Urinary bladder (tissue), 4 donors: Measurements from ENCODE around the gene CAPN12. TPM values are rescaled to one million over a fixed set of nuclear protein-coding genes. Genes with fewer than 3 reads are reported as not detected.

Source experiments
- DNase-seq: peaks from one replicate; pipeline ENCODE4 v3.0.0-alpha.2; 2015; ENCODE audit errors: extremely low spot score
- H3K27ac ChIP-seq: one replicate; pipeline ENCODE4 v1.5.1; 2013; ENCODE audit warnings: low read depth, mild to moderate bottlenecking, moderate library complexity
- H3K36me3 ChIP-seq: one replicate; pipeline ENCODE4 v1.6.1; 2013; ENCODE audit warnings: mild to moderate bottlenecking, moderate library complexity; ENCODE audit not compliant: insufficient read depth
- H3K4me1 ChIP-seq: one replicate; pipeline ENCODE4 v1.6.1; 2013; ENCODE audit warnings: mild to moderate bottlenecking, moderate library complexity; ENCODE audit not compliant: insufficient read depth
- H3K4me3 ChIP-seq: one replicate; pipeline ENCODE4 v1.5.1; 2013; ENCODE audit warnings: low read depth, low read length
- WGBS: extraction: QIAGEN DNeasy Blood & Tissue Kit; methylation state at CpG from one replicate; pipeline ENCODE4 v1.1.7; 2013; 5-methylcytosine and 5-hydroxymethylcytosine counted together
- polyA plus RNA-seq: library from polyadenylated mRNA; stranded (reverse); fragments of 200-250 nt; gene quantifications from one replicate; pipeline ENCODE4 v1.2.3, GENCODE V29; 2013
- total RNA-seq: library from RNA; depleted of rRNA; stranded (reverse); fragments of >200 nt; gene quantifications from one replicate; pipeline ENCODE4 v1.2.3, GENCODE V29; 2014
- donor health status: healthy with polysubstance abuse.
- donor health status: healthy.

The CAPN12 gene
- total and polyA plus RNA-seq, 2 donors: 1.4 to 3.2 TPM

GRCh38 chr19:38712161-38712748 is 32.0 kb downstream of the CAPN12 start:
- WGBS: 84% methylated on average over 15 of the region's 15 CpGs
- no peak for DNase-seq
- H3K4me3 ChIP-seq: no peak overlapping the region
- peaks cover 1% of the 10 kb centered on the region for H3K36me3 ChIP-seq
- no peaks in the 10 kb centered on the region for H3K4me1 ChIP-seq
- H3K27ac ChIP-seq: no peak overlapping the region

DNA sequence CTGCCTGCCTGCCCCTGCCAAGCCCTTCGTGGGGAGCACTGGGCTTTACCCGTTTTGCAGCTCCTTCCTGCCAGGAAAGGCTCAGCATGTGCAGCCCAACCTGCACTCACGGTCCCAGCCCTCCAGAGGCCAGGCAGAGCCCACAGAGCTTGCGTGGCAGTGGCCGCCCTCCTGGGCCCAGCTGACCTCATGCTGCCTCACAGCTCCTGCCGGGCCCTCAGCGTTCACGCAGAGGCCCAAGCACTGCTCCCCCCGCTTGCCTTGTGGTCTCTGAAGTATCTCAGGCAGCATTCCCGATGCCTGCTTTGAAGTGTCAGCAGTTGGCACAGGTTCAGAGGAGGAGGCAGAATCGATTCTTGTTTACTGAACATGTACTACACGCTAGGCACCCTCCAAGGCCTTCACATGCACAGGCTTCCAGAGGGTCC is 32.5 kb downstream of the CAPN12 start:
- no peak for DNase-seq
- Histone ChIP-seq H3K4me1 (no peaks in the 10 kb centered on the region), H3K36me3 (no peaks in the 10 kb centered on the region), H3K4me3 (no peak overlapping the region), H3K27ac (peak overlapping the region; percentile 40)
- 32% methylated on average over 12 of the region's 12 CpGs for WGBS

DNA sequence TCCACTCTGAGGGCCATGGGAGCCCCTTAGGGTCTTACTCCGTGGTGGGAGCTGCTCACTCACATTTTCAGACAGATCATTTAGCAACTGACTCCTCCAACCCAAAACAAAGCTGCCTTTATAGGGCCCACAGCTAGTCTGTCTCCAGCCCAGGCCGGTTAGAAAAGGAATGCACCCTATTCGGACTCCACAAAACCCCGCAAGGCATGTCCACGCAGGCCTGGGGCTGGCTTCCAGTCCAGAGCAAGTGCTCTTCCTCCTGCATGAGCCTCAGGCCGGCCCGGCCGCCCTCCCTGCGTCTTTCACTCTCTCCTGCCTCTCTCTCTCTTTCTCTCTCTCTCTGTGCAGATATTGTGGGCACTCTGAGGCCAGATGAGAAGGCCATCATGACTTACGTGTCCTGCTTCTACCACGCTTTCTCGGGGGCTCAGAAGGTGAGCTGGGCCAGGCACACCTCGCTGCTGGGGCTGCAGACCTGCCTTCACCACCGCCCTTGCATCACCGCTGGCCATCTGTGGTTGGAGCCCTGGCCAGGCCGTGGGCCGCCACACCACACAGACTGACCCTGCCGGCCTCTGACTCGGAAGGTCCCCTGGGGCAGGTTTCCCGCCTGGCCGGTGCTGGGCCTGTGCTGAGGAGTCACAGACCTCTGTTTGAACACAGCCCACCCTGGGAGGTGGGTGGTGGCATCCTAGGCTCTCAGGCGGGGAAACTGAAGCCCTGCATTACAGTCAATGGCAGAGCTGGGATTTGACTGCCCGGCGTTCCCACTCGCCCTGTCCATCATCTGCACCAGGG is 33.1 kb downstream of the CAPN12 start:
- WGBS: 66% methylated on average over 25 of the region's 25 CpGs
- Histone ChIP-seq H3K4me1 (no peaks in the 10 kb centered on the region), H3K27ac (peak overlapping the region; percentile 40), H3K4me3 (no peak overlapping the region), H3K36me3 (no peaks in the 10 kb centered on the region)
- DNase-seq: no peak

GRCh38 chr19:38710416-38710702 is 33.9 kb downstream of the CAPN12 start:
- H3K4me1 ChIP-seq: no peaks in the 10 kb centered on the region
- no peaks in the 10 kb centered on the region for H3K36me3 ChIP-seq
- no peak overlapping the region for H3K27ac ChIP-seq
- H3K4me3 ChIP-seq: no peak overlapping the region
- DNase-seq: no peak
- WGBS: 81% methylated on average over 2 of the region's 2 CpGs

DNA sequence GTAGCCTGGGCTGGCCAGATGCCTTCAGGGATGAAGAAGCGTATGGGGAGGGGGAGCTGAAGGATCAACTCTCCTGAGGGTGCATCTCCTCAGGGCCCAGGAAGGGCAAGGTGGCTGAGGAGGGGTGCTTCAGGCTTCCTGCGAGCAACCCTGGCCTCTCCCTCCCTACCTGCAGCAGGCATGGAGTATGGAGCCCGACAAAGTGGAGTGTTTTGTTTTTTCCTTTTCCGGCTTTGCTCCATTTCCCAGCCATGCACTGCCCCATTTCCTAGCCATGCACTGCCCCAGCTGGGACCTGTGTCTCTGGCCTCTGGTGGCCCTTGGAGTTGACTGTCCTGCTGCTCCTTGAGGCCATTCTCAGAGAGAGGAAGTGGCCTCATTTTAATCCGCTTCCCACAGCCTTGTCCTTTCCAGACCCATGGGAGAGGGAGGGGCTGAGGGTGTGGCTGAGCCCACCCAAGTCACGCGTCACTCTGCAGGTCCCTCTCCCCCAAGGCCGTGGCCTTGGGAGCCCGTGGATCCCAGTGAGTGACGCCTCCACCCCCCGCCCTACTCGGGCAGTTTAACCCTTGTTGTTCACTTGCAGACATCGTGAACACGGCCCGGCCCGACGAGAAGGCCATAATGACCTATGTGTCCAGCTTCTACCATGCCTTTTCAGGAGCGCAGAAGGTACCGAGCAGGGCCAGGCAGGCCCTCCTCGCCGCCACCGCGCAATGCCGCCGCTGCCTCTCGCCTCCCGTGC is 34.4 kb downstream of the CAPN12 start:
- Histone ChIP-seq H3K36me3 (no peaks in the 10 kb centered on the region), H3K27ac (no peak overlapping the region), H3K4me1 (no peaks in the 10 kb centered on the region), H3K4me3 (no peak overlapping the region)
- 75% methylated on average over 27 of the region's 27 CpGs for WGBS
- no peak for DNase-seq

GRCh38 chr19:38709119-38709518 is 35.2 kb downstream of the CAPN12 start:
- 88% methylated on average over 10 of the region's 10 CpGs for WGBS
- Histone ChIP-seq H3K4me1 (no peaks in the 10 kb centered on the region), H3K27ac (no peak overlapping the region), H3K4me3 (no peak overlapping the region), H3K36me3 (no peaks in the 10 kb centered on the region)
- no peak for DNase-seq

DNA sequence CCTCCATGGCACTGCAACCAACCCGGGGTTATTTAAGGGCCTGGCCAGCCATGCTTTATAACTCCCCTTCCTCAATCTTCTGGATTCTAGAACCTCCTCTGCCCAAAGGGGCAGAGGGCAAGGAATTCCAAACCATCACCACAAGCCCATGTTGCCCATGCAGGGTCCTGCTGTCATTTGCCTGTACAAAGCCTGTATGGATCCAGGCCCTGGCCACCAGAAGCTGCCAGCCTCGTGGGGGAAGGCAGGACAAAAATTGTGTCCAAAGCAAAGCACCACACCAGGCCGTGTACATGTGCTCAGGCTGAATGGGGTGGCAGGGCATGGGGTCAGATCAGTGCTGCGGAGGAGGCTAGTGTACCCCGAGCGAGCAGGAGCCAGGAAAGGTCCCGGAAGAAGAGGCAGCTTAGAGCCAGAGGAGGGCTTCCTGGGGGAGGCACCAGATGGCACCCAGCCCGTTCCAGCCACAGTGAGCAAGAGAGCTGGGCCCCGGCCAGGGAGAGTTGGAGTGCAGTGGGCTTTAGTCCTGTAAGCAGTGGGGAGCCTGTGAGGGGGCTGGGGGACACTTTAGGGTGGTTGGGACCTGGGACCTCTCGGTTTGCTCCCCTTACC is 35.8 kb downstream of the CAPN12 start:
- DNase-seq: no peak
- H3K36me3 ChIP-seq: no peaks in the 10 kb centered on the region
- H3K4me3 ChIP-seq: no peak overlapping the region
- 84% methylated on average over 10 of the region's 10 CpGs for WGBS
- no peaks in the 10 kb centered on the region for H3K4me1 ChIP-seq
- no peak overlapping the region for H3K27ac ChIP-seq

- WGBS: 59% methylated on average over 10 of the region's 10 CpGs
- H3K4me1 ChIP-seq: no peaks in the 10 kb centered on the region
- no peaks in the 10 kb centered on the region for H3K36me3 ChIP-seq
These were observed 36.7 kb downstream of the CAPN12 start for GRCh38 chr19:38707512-38708114.

DNA sequence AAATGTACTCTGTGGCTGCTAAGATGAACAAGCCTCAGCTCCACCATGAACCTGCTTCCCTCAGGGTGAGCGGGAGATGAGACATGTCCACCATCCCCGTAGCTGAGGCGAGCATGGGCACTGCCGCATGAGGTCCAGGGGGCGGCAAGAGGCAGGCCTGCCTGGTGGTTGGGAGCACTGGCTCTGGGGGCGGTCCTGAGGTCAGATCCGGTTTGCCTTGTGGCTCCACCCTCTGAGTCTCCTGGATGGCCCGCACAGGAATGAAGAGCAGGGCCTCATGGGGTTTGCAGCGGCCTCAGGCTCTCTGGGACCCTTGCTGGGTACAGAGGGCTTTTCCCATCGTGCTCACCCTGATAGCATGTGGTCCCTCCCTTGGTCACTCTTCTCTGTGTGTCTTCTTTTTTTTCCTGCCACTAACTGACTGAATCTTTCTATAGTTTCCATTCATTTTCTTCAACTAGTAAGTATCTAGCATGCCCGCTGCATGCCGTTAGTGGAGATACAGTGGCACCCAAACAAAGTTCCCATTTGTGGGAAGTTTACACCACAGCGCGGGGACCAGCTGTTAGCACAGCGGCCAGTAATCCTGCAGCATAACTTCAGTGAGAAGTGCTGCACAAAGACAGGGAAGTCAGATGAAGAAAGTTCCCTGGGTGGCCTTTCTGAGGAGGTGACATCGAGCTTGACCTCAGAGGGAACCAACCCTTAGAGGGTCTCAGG is 37.3 kb downstream of the CAPN12 start:
- 73% methylated on average over 16 of the region's 16 CpGs for WGBS
- Histone ChIP-seq H3K36me3 (no peaks in the 10 kb centered on the region), H3K4me3 (no peak overlapping the region), H3K27ac (no peak overlapping the region), H3K4me1 (no peaks in the 10 kb centered on the region)
- DNase-seq: no peak

More at GRCh38 chr19:38707512-38708114, 36.7 kb downstream of the CAPN12 start:
- no peak for DNase-seq
- Histone ChIP-seq H3K4me3 (no peak overlapping the region), H3K27ac (no peak overlapping the region)

- H3K4me1 ChIP-seq: no peaks in the 10 kb centered on the region
- H3K36me3 ChIP-seq: no peaks in the 10 kb centered on the region
- no peak for DNase-seq
- no peak overlapping the region for H3K27ac ChIP-seq
- 84% methylated on average over 22 of the region's 22 CpGs for WGBS
- no peak overlapping the region for H3K4me3 ChIP-seq
These were observed 38.9 kb downstream of the CAPN12 start for GRCh38 chr19:38705197-38706019.

DNA sequence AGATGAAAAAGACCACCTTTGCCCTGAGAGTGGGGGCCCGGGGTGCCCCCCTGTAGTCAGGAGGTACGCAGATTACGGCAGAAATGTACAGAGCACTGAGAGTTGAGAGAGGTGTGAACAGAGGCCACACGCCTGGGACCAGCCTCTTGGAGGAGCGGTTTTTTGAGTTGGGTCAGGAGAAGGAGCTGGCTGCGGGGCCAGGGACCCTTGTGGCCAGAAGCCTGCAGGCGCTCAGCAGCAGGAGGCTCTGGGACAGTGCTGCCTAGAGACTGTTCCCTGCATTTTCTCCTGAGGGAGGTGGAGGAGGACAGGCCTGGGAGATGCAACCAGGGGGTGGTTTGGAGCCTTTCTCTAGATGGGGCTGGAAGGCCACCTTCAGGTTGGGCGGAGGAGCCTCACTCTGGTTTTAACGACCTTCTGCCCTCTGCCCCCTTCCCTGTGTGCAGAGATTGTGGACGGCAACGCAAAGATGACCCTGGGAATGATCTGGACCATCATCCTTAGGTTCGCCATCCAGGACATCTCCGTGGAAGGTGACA is 39.7 kb downstream of the CAPN12 start:
- Histone ChIP-seq H3K4me3 (no peak overlapping the region), H3K4me1 (no peaks in the 10 kb centered on the region), H3K36me3 (no peaks in the 10 kb centered on the region), H3K27ac (no peak overlapping the region)
- 90% methylated on average over 13 of the region's 13 CpGs for WGBS
- no peak for DNase-seq

DNA sequence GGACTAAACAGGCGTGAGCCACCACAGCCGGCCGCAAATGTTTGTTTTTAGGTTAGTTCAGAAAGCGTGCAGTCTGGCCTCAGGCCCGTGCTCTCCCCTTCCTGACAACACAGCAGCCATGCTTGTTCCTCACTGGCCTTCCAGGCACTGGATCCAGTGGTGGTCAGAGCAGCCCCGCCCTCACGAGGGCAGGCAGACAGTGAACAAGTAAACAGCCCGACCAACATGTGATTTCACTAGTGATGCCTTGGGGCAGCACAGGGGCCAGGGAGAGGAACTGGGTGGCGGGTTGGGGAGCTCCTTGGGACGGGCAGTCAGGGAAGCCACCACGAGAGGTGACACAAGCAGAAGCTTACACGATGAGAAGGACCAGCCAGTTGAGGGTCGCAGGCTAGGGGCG is 40.8 kb downstream of the CAPN12 start:
- no peak overlapping the region for H3K27ac ChIP-seq
- no peaks in the 10 kb centered on the region for H3K36me3 ChIP-seq
- no peaks in the 10 kb centered on the region for H3K4me1 ChIP-seq
- no peak for DNase-seq
- 88% methylated on average over 14 of the region's 14 CpGs for WGBS
- H3K4me3 ChIP-seq: no peak overlapping the region
